GM18951 (cell line): ENCODE data around the gene CARD11.

Experiments used
- POLR2A ChIP-seq: IDR thresholded peaks from 4 replicates; pipeline ENCODE4 v1.6.1; 2011; ENCODE audit warnings: mild to moderate bottlenecking; ENCODE audit not compliant: insufficient read length, insufficient read depth; ENCODE audit errors: extremely low read depth
- in situ Hi-C: fragments of 300-500 bp; cut with MboI; formaldehyde crosslinking; loops from one replicate; pipeline ENCODE4 v1.12.0; 2022; ENCODE audit warnings: low sequenced_read_pairs, mixed read lengths, inconsistent platforms; ENCODE audit not compliant: unreplicated experiment

CARD11 gene

DNA sequence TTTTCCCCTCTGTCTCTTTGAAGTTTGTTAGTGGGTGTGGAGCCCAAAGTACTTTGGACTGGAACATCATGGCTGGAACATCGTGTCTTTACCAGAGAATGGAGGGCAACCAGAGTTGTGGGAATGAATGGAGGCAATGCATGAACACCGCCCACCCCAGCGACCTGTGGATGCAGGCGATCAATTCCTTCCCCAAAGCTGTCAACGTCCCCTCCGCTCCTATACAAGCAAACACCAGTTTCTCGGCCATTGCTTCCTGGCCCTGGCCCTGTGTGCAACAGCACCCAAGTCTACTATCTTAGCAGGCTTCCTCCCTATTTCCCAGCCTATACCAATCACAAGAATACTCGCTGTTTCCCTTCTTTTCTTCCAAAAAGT lies 62.6 kb downstream of the CARD11 start:
- in situ Hi-C loops: no loop called here

DNA sequence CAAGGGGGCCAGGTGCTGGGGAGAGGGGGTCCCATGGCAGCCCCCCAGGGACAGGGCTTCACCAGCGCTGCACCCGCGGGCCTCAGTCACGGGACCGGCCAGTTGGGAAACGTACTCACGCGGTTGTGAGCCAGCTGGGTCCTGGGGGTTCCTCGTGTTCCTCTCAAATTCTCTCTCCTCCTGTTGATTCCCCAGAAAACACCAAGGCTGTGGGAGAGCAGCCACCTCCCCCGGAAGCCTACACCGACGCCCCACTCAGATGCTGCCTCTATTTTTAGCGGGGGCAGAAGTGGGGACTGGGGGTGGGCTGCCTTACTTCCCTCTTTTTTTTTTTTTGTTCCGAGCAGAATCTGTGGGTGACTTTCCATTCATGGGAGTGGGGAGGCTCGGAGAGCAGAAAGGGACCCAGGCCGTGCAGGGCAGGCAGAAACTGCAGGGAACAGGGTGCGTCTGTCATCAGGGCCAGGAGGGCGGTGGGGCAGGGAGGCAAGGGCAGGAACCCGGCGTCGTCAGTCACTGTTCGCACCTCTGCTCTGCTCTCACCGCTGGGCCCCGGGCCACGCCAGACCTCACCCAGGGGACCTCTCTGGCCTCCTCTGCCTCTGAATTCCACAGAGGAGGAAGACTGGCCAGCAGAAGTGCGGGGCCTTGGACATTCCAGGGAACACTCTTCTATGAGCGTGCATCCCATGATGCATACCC lies 63.1 kb downstream of the CARD11 start:
- in situ Hi-C loops: no loop called here
- TF ChIP-seq POLR2A: no peak

More for the DNA sequence above, 62.6 kb downstream of the CARD11 start:
- TF ChIP-seq POLR2A: no peak

DNA sequence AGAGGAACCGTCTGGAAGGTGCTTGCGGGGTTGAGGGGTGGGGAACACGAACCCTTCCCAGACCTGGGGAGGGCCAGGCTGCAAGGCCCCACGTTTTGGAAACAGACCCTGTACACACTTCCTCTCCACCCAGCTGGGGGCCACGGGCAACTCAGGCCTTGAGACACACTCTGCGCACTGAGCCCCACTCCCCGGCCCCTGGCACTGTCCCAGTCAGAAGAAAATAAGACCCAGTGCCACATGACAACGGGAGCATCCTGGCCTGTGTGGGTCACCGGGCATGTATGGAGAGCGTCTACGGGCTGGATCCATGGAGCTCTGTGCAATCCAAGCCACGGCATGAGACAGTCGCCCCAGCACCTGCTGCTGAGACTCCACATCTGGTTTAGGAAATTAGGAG lies 63.7 kb downstream of the CARD11 start:
- in situ Hi-C loops: no loop called here
- TF ChIP-seq POLR2A: no peak

DNA sequence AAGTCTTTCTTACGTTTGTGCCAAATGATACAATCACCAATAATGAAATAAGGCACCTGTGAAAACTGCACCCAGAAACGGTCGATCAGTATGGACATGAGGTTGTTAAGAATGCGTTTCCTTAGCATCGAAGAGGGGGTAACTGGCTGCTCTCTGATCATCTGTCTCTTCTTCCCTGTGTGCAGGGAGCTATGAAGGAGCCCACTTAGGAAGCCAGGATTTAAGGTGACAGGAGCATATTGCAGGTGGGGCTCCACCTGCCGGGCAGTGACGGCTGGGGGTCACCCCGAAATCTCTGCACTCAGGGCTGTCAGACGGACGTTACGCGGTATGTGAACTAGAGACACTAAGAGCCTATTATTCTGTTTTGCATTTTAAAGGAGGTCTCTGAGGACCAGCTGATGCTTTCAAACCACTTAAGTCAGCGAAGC lies 64.5 kb downstream of the CARD11 start:
- in situ Hi-C loops: no loop called here
- peak; percentile 11 for TF ChIP-seq POLR2A

DNA sequence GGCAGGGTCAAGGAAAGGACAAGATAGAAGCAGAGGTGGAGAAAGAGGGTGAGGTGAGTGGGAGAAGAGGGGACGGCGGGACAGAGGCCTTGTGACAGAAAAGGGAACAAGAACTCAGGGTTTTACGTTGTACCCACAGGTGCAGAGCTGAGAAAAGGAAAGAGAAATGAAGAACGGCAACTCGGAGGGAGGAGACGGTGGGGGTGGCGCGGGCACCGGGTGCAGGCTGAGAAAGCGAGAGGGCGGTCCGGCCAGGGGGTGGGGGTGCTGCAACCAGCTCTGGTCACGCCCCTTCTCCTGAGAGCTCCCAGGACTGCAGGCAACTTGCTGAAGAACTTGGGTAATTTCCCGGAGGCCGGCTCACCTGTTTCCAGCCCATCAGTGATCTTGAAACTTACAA lies 65.3 kb downstream of the CARD11 start:
- in situ Hi-C loops: no loop called here
- TF ChIP-seq POLR2A: no peak

DNA sequence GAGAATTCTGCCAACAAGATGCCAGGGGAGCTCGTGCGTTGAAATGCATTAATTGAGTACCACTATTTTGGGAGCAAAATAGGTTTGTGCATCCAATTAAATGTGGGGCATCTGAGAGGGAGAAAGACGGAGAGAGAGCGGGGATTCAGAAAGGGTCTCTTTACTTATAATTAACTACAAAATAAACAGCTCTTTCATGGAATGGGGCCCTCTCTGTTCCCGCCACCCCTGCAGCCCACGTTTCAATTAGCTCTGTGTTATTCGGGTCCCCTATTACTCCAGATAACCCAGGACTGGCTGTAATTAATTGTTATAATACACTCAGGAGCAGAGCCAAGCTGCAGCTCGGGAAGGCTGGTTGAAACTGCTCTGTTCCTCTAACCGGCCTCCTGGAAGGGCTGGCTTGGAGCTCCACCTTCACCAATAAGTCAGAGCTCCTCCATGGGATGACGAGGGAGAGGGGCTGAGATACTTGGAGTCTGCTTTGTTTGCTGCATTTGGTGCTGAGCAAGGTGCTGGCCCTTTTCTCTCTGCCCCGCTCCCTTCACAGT lies 67.8 kb downstream of the CARD11 start:
- in situ Hi-C loops: no loop called here
- TF ChIP-seq POLR2A: no peak

DNA sequence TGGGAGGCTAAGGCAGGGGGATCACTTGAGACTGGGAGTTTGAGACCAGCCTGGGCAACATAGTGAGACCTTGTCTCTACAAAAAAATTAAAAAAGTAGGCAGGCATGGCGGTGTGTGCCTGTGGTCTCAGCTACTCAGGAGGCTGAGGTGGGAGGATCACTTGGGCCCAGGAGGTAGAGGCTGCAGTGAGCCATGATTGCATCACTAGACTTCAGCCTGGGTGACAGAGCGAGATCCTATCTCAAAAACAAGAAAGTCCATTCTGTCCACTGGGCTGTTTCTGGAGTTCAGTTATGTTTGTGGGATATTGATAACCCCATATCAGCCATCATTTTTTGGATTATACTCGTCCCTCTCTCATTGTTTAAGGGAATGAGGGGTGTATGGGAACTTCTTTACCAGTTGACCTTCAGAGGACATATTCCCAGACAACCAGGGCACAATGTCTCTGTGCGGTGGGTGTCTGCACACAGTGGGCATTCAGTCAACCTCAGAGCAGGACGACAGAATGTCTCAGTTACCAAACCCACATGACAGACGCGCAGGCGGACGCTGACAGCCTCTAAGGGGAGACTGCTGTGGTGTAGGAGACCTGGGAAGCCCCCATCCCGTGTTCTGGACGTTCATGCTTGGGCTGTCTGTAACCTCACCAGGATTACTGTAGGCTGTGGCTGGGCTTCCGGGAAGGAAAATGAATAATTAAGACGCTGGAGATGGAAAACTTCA lies 69.4 kb downstream of the CARD11 start:
- TF ChIP-seq POLR2A: no peak
- in situ Hi-C loops: no loop called here

DNA sequence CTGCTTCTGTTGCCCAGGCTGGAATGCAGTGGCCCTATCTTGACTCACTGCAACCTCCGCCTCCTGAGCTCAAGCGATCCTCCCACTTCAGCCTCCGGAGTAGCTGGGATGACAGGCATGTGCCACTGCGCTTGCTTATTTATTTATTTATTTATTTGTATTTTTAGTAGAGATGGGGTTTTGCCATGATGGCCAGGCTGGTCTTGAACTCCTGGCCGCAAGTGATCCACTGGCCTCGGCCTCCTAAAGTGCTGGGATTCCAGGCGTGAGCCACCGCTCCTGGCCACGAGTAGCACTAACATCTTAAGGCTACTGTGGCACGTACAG lies 70.9 kb downstream of the CARD11 start:
- in situ Hi-C loops: no loop called here
- no peak for TF ChIP-seq POLR2A

DNA sequence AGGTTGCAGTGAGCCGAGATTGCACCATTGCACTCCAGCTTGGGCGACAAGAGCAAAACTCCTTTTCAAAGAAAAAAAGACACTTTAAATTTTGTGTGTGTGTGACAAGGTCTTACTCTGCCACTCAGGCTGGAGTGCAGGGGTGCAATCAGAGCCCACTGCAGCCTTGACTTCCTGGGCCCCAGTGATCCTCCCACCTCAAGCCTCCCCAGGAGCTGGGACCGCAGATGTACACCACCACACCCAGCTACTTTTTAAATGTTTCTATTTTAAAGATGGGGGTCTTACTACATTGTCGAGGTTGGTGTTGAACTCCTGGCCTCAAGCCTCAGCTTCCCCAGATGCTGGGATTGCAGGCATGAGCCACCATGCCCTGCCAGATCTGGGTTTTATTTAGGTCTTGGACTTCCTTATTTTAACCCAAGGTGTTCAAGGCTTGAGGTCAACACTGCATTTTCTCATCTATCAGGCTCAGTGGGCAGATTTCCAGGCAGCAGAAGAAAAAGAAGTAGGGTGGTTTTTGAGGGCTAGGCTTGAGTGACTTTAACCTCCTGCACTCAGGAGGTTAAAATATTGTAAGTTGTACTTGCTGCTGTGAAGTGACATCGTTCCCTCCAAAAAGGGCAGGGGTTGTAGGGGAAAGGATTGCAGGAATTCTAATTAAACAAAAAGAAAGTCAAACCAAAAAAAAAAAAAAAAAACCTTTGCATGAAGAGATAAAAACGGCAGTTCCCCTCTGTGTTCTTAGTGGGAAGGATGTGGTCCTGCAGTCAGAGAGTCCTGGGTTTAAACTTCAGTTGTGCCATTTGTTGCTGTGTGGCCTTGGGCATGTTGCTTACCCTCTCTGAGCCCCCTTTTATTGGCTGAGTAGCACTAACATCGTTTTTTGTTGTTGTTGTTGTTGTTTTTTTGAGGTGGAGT lies 71.5 kb downstream of the CARD11 start:
- TF ChIP-seq POLR2A: no peak
- in situ Hi-C loops: no loop called here

DNA sequence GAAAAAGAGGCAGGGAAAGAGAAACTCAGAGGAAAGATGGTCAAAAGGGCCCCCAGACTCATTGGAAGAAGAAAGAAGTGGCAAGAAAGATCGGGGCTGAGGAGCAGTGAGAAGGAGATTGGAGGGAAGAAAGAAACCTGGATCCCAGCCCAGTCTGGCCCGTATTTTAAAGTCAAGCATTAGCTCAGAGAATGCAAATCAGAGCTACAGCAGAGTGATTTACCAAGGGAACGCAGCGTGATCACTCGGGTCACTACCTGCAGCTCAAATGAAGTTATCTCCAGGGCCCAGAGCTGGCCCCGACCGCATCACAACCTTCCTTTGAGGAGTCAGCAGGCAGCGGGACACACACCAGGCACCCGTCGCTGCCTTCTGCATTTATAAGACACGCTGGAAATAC lies 72.8 kb downstream of the CARD11 start:
- in situ Hi-C loops: no loop called here
- TF ChIP-seq POLR2A: no peak

DNA sequence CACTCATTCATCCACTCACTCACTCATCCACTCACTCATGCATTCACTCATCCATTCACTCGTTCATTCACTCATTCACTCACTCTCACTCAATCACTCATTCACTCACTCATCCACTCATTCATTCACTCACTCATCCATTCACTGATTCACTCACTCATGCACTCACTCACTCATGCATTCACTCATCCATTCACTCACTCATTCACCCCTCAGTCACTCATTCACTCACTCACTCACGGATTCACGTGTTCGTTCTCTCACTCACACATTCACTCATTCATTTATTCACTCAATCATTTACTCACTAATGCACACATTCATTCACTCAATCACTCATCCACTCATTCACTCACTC lies 73.4 kb downstream of the CARD11 start:
- no peak for TF ChIP-seq POLR2A
- in situ Hi-C loops: no loop called here

DNA sequence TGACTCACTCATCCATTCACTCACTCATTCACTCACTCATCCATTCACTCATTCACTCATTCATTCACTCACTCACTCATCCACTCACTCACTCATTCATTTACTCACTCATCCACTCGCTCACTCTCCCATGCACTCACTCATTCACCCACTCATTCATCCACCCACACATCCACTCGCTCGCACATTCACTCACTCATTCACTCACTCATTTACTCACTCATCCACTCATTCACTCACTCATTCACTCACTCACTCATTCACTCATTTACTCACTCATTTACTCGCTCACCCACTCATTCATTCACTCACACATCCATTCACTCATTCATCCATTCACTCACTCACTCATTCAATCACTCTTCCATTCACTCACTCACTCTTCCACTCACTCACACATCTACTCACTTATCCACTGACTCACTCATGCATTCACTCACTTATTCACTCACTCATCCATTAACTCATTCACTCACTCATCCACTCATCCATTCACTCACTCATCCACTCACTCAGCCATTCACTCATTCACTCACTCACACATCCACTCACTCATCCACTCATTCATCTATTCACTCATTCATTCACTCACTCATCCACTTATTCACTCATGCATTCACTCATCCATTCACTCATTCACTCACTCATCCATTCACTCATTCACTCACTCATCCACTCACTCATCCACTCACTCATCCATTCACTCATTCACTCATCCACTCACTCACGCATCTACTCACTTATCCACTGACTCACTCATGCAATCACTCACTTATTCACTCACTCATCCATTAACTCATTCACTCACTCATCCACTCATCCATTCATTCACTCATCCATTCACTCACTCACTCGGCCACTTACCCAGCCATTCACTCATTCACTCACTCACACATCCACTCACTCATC lies 74.0 kb downstream of the CARD11 start:
- TF ChIP-seq POLR2A: no peak
- in situ Hi-C loops: no loop called here

DNA sequence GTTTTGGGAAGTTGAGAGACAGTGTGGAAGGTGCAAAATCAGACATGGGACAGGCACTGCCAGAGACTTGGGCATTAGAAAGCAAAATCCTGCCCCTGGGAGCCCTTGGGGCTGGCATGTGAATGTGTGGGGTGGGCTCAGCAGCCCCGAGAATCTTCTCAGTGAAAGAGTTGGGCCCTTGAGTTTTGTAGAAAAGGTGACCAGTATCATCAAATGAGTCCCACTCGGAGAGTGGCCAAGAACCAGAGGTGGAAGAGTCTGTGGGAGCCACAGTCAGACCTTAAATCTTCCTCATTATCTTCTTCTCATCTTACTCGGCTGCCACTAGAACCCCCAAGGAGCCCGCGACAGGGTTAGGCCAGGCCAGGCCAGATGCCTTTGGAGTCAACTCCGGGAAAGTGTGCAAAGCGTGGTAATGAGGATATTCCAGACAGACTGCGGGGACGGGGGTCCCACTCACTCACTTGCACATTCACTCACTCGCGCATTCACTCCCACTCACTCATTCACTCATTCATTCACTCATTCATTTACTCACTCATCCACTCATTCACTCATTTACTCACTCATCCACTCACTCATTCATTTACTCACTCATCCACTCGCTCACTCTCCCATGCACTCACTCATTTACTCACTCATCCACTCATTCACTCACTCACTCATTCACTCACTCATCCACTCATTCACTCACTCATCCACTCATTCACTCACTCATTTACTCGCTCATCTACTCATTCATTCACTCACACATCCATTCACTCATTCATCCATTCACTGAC lies 74.9 kb downstream of the CARD11 start:
- in situ Hi-C loops: no loop called here

More for the DNA sequence above, 74.9 kb downstream of the CARD11 start:
- no peak for TF ChIP-seq POLR2A
